Effector memory CD8-positive, alpha-beta T cell (primary cell): ENCODE results near the gene TTLL3.

Experiments used
- ATAC-seq: fragments of 150-1000 bp; cut with Tn5 transposase; replicated peaks from 2 replicates; pipeline ENCODE4 v1.10.0; 2021; ENCODE audit warnings: mild to moderate bottlenecking, moderate library complexity
- DNase-seq, 3 experiments: peaks; one replicate each; pipeline ENCODE4 v3.0.0; 2021
- H3K27ac Mint-ChIP-seq, 2 donors: one replicate each; pipeline ENCODE4 v1.8.0; 2022; ENCODE audit warnings: mild to moderate bottlenecking in 2 of 2, mixed read lengths in 2 of 2, moderate library complexity in 2 of 2
- H3K27me3 Mint-ChIP-seq, 2 donors: one replicate each; pipeline ENCODE4 v1.8.0; 2022; ENCODE audit warnings: mixed read lengths in 2 of 2
- H3K36me3 Mint-ChIP-seq: one replicate; pipeline ENCODE4 v1.8.0; 2022; ENCODE audit warnings: mild to moderate bottlenecking, moderate library complexity, mixed read lengths; ENCODE audit not compliant: insufficient read depth
- H3K4me1 Mint-ChIP-seq, 2 donors: one replicate each; pipeline ENCODE4 v1.8.0; 2022; ENCODE audit warnings: low read depth in 2 of 2, mixed read lengths in 2 of 2
- H3K4me3 Mint-ChIP-seq, 2 donors: one replicate each; pipeline ENCODE4 v1.8.0; 2022; ENCODE audit warnings: mild to moderate bottlenecking in 2 of 2, mixed read lengths in 2 of 2, moderate library complexity in 2 of 2
- H3K9me3 Mint-ChIP-seq, 2 donors: one replicate each; pipeline ENCODE4 v1.8.0; 2022; ENCODE audit warnings: mixed read lengths in 2 of 2

The TTLL3 gene

GRCh38 chr3:9881441-9881840 lies 71.4 kb downstream of the TTLL3 start:
- Mint-ChIP-seq H3K4me1 (no peaks in the 10 kb centered on the region), H3K4me3 (no peak overlapping the region), H3K27me3 (peaks cover 7 to 23% of the 10 kb centered on the region in 2 donors), H3K27ac (no peak overlapping the region), H3K36me3 (peaks cover 4% of the 10 kb centered on the region), H3K9me3 (no peaks in the 10 kb centered on the region)
- DNase-seq (no peak), ATAC-seq (no peak)

GRCh38 chr3:9883706-9884554 lies 73.9 kb downstream of the TTLL3 start:
- Mint-ChIP-seq H3K27me3 (peaks cover 7 to 17% of the 10 kb centered on the region in 2 donors), H3K9me3 (no peaks in the 10 kb centered on the region), H3K4me3 (no peak overlapping the region), H3K27ac (no peak overlapping the region), H3K36me3 (peaks cover 5% of the 10 kb centered on the region), H3K4me1 (no peaks in the 10 kb centered on the region)
- ATAC-seq (no peak), DNase-seq (no peak)

GRCh38 chr3:9884555-9885165 lies 74.6 kb downstream of the TTLL3 start:
- Mint-ChIP-seq H3K4me1 (no peaks in the 10 kb centered on the region), H3K9me3 (no peaks in the 10 kb centered on the region), H3K36me3 (peaks cover 10% of the 10 kb centered on the region), H3K27me3 (peaks cover 7 to 14% of the 10 kb centered on the region in 2 donors), H3K4me3 (no peak overlapping the region), H3K27ac (no peak overlapping the region)
- no peak for ATAC-seq
- DNase-seq = no peak
